HG02571 (cell line): Measurements from ENCODE around the gene C3orf18.

Source experiments
- ATAC-seq: cut with Tn5 transposase; IDR thresholded peaks from one replicate; pipeline ENCODE4 v1.9.1; 2021; ENCODE audit warnings: mild to moderate bottlenecking, moderate library complexity; ENCODE audit not compliant: unreplicated experiment

The C3orf18 gene

GRCh38 chr3:50604110-50604621, 36.6 kb upstream of the C3orf18 start:
- no peak for ATAC-seq

GRCh38 chr3:50603261-50604109, 35.9 kb upstream of the C3orf18 start:
- no peak for ATAC-seq

- ATAC-seq: no peak
These were observed 35.1 kb upstream of the C3orf18 start for GRCh38 chr3:50602595-50603191.

GRCh38 chr3:50600841-50601591, 33.5 kb upstream of the C3orf18 start:
- no peak for ATAC-seq

- no peak for ATAC-seq
These were observed 32.7 kb upstream of the C3orf18 start for GRCh38 chr3:50600141-50600753.

GRCh38 chr3:50599716-50600118, 32.2 kb upstream of the C3orf18 start:
- ATAC-seq: no peak

GRCh38 chr3:50599115-50599715, 31.7 kb upstream of the C3orf18 start:
- ATAC-seq: no peak

GRCh38 chr3:50594253-50594785, 26.8 kb upstream of the C3orf18 start:
- ATAC-seq: no peak

GRCh38 chr3:50592568-50592967, 25.0 kb upstream of the C3orf18 start:
- no peak for ATAC-seq

- ATAC-seq: peak; percentile 3
These were observed 23.7 kb upstream of the C3orf18 start for GRCh38 chr3:50591196-50591741.

GRCh38 chr3:50588759-50589433, 21.3 kb upstream of the C3orf18 start:
- ATAC-seq: no peak

GRCh38 chr3:50587806-50588758, 20.5 kb upstream of the C3orf18 start:
- ATAC-seq: no peak

- no peak for ATAC-seq
These were observed 19.8 kb upstream of the C3orf18 start for GRCh38 chr3:50587373-50587772.

- no peak for ATAC-seq
These were observed 19.2 kb upstream of the C3orf18 start for GRCh38 chr3:50586763-50587070.

GRCh38 chr3:50585919-50586762, 18.6 kb upstream of the C3orf18 start:
- no peak for ATAC-seq

- no peak for ATAC-seq
These were observed 16.8 kb upstream of the C3orf18 start for GRCh38 chr3:50584391-50584790.

- no peak for ATAC-seq
These were observed 16.4 kb upstream of the C3orf18 start for GRCh38 chr3:50583897-50584296.

- ATAC-seq: no peak
These were observed 14.5 kb upstream of the C3orf18 start for GRCh38 chr3:50582083-50582482.
